GM13976 (cell line): ENCODE data around the gene SRC.

Experiments
- DNase-seq: peaks from one replicate; pipeline ENCODE4 v3.0.0; 2012; ENCODE audit warnings: low spot score
- CTCF ChIP-seq: IDR thresholded peaks from 2 replicates; pipeline ENCODE4 v1.5.1; 2012; ENCODE audit warnings: borderline replicate concordance, mild to moderate bottlenecking; ENCODE audit not compliant: insufficient read depth; ENCODE audit errors: extremely low read depth, missing control alignments, control extremely low read depth
- in situ Hi-C: fragments of 300-500 bp; cut with MboI; formaldehyde crosslinking; loops from one replicate; pipeline ENCODE4 v1.12.0; 2022; ENCODE audit warnings: low sequenced_read_pairs, mixed read lengths, inconsistent platforms; ENCODE audit not compliant: unreplicated experiment

Gene SRC

GRCh38 chr20:37406010-37406998, 60.4 kb downstream of the SRC start:
- DNase-seq = peak; percentile 89
- no peak for TF ChIP-seq CTCF
- in situ Hi-C loops = loop anchor here (10.0 kb wide), 1 partner anchor 108 kb away; no protein-coding TSS in a partner anchor

- in situ Hi-C loops = loop anchor here (10.0 kb wide), 1 partner anchor 108 kb away; no protein-coding TSS in a partner anchor
- no peak for TF ChIP-seq CTCF
- no peak for DNase-seq
These were observed 61.2 kb downstream of the SRC start for GRCh38 chr20:37407019-37407566.

- no peak for DNase-seq
- in situ Hi-C loops = loop anchor here (10.0 kb wide), 1 partner anchor 107 kb away; no protein-coding TSS in a partner anchor
These were observed 61.6 kb downstream of the SRC start for GRCh38 chr20:37407573-37408002.

GRCh38 chr20:37408302-37409193, 62.6 kb downstream of the SRC start:
- DNase-seq = no peak
- TF ChIP-seq CTCF = no peak
- in situ Hi-C loops = loop anchor here (10.0 kb wide), 1 partner anchor 106 kb away; no protein-coding TSS in a partner anchor

More at GRCh38 chr20:37407573-37408002, 61.6 kb downstream of the SRC start:
- no peak for TF ChIP-seq CTCF

GRCh38 chr20:37411408-37412219, 65.7 kb downstream of the SRC start:
- in situ Hi-C loops = no loop called here
- TF ChIP-seq CTCF = no peak
- no peak for DNase-seq
